HCT116 (cell line): ENCODE data around the gene PHYH. TPM values are rescaled to one million over a fixed set of nuclear protein-coding genes. Genes with fewer than 3 reads are reported as not detected.

Source experiments
- ATAC-seq: fragments of 200-7000 bp; cut with Tn5 transposase; 2 replicates; pipeline ENCODE4 v1.9.1; 2020; ENCODE audit warnings: mild to moderate bottlenecking, moderate library complexity
- BruUV-seq: library from RNA; stranded (reverse); fragments of 400-500 nt; replicated peaks from 2 replicates; lab custom pipeline; 2021; lab: Mats Ljungman, UMichigan
- CTCF ChIA-PET: fragments of 300-600 bp; sonication (Branson Sonifier 250); formaldehyde crosslinking; loops from one replicate; lab custom pipeline; 2021; ENCODE audit warnings: antibody characterized with exemption; lab: Charles Lee
- POLR2A ChIA-PET: fragments of 300-600, 350-600 bp; sonication (Branson Sonifier 250); formaldehyde crosslinking; loops from one replicate; lab custom pipeline; 2021; ENCODE audit warnings: antibody characterized with exemption; lab: Charles Lee
- RAD21 ChIA-PET, 2 experiments: fragments of 300-600 bp; sonication (Branson Sonifier 250); formaldehyde crosslinking; loops; one replicate each; lab custom pipeline; 2023; ENCODE audit warnings: low total read pairs in 2 of 2; ENCODE audit not compliant: uncharacterized antibody in 2 of 2, unreplicated experiment in 2 of 2, low non-redundant PET in 1 of 2; lab: Charles Lee
- DNase-seq: peaks from one replicate; pipeline ENCODE4 v3.0.0-alpha.2; 2010; ENCODE audit warnings: low read depth, low spot score
- H2AFZ ChIP-seq: fragments of 200-600 bp; shearing (Covaris generic), sonication (generic); 2 replicates; pipeline ENCODE4 v1.6.1; 2017; ENCODE audit warnings: low read depth, mixed run types, mixed read lengths, antibody characterized with exemption, low read length; ENCODE audit not compliant: poor library complexity, severe bottlenecking
- H3K27ac ChIP-seq: 2 replicates; pipeline ENCODE4 v1.5.1; 2012; ENCODE audit warnings: low read depth, low read length
- H3K27me3 ChIP-seq: fragments of 200-600 bp; sonication (generic); 2 replicates; pipeline ENCODE4 v1.6.1; 2016; ENCODE audit warnings: mixed run types, low read length, mixed read lengths; ENCODE audit not compliant: insufficient read depth
- H3K36me3 ChIP-seq, 2 experiments: fragments of 200-500 bp in 1 of 2; fragments of 200-600 bp in 1 of 2; sonication (Bioruptor generic) in 1 of 2; sonication (generic) in 1 of 2; 2 replicates each; pipeline versions ENCODE4 v1.5.1 to v1.6.1; 2014 to 2016; ENCODE audit warnings: low read length in 2 of 2, inconsistent platforms in 1 of 2, mixed read lengths in 1 of 2, mixed run types in 1 of 2; ENCODE audit not compliant: insufficient read depth in 2 of 2, control insufficient read depth in 1 of 2
- H3K4me1 ChIP-seq, 2 experiments: fragments of 200-600 bp in 1 of 2; sonication (generic) in 1 of 2; 2 replicates each; pipeline versions ENCODE4 v1.5.1 to v1.6.1; 2012 to 2017; ENCODE audit warnings: low read length in 2 of 2, inconsistent platforms in 1 of 2, mild to moderate bottlenecking in 1 of 2, mixed read lengths in 1 of 2, mixed run types in 1 of 2, moderate library complexity in 1 of 2; ENCODE audit not compliant: insufficient read depth in 2 of 2, control insufficient read depth in 1 of 2
- H3K4me2 ChIP-seq: fragments of 200-600 bp; sonication (generic); 2 replicates; pipeline ENCODE4 v1.6.1; 2017; ENCODE audit warnings: mixed run types, low read length, mixed read lengths
- H3K4me3 ChIP-seq, 2 experiments: fragments of 200-600 bp in 1 of 2; sonication (generic) in 1 of 2; replicated peaks in 1 of 2; 2 replicates each; pipeline ENCODE4 v1.5.1; 2011 to 2016; ENCODE audit warnings: low read length in 2 of 2, control low read depth in 1 of 2, low read depth in 1 of 2, mild to moderate bottlenecking in 1 of 2, mixed read lengths in 1 of 2, mixed run types in 1 of 2
- H3K79me2 ChIP-seq: fragments of 200-600 bp; sonication (generic); 2 replicates; pipeline ENCODE4 v1.6.1; 2017; ENCODE audit warnings: mild to moderate bottlenecking, mixed run types, low read length, moderate library complexity, mixed read lengths; ENCODE audit not compliant: insufficient read depth
- H3K9ac ChIP-seq: fragments of 200-600 bp; sonication (generic); 2 replicates; pipeline ENCODE4 v1.6.1; 2016; ENCODE audit warnings: low read length, mixed read lengths
- H3K9me2 ChIP-seq: fragments of 200-600 bp; sonication (generic), shearing (Covaris generic); 2 replicates; pipeline ENCODE4 v1.6.1; 2017; ENCODE audit warnings: mixed run types, mild to moderate bottlenecking, moderate library complexity; ENCODE audit not compliant: insufficient read depth
- H3K9me3 ChIP-seq, 2 experiments: fragments of 200-500 bp in 1 of 2; fragments of 200-600 bp in 1 of 2; sonication (Bioruptor generic) in 1 of 2; sonication (generic) in 1 of 2; 2 replicates each; pipeline ENCODE4 v1.6.1; 2014 to 2017; ENCODE audit warnings: low read length in 2 of 2, mixed read lengths in 2 of 2, inconsistent platforms in 1 of 2, low read depth in 1 of 2, mild to moderate bottlenecking in 1 of 2, mixed run types in 1 of 2, moderate library complexity in 1 of 2; ENCODE audit not compliant: control insufficient read depth in 1 of 2, insufficient read depth in 1 of 2
- H4K20me1 ChIP-seq: fragments of 200-600 bp; sonication (generic), shearing (Covaris generic); 2 replicates; pipeline ENCODE4 v1.6.1; 2017; ENCODE audit warnings: mixed run types, mild to moderate bottlenecking, moderate library complexity; ENCODE audit not compliant: insufficient read depth
- ATF3 ChIP-seq: IDR thresholded peaks from 2 replicates; pipeline ENCODE4 v1.6.1; 2012
- FOSL1 ChIP-seq: IDR thresholded peaks from 2 replicates; pipeline ENCODE4 v1.6.1; 2012; ENCODE audit warnings: low read depth
- MAX ChIP-seq: IDR thresholded peaks from 2 replicates; pipeline ENCODE4 v1.6.1; 2012
- REST ChIP-seq: IDR thresholded peaks from 2 replicates; pipeline ENCODE4 v1.6.1; 2012; ENCODE audit warnings: low read depth
- TCF7L2 ChIP-seq: IDR thresholded peaks from 2 replicates; pipeline ENCODE4 v1.7.0; 2011; ENCODE audit warnings: borderline replicate concordance, inconsistent platforms; ENCODE audit not compliant: insufficient read depth, insufficient read length; ENCODE audit errors: extremely low read depth
- intact Hi-C: fragments of 100-400 bp; cut with micrococcal nuclease; formaldehyde crosslinking; loops from 2 replicates; pipeline ENCODE4 v1.10.0; 2022
- total RNA-seq: library from RNA; stranded (reverse); gene quantifications from one replicate; pipeline ENCODE4 v1.2.1, GENCODE V29; 2021; ENCODE audit not compliant: unreplicated experiment

The PHYH gene
- total RNA-seq, 1 experiment from 2014 or later: 15.3 TPM

- Histone ChIP-seq H3K4me3 (no peak overlapping the region), H2AFZ (no peak overlapping the region)
- ATAC-seq: no peak
- ChIA-PET RAD21 (no interaction called here), CTCF (no interaction called here)
- intact Hi-C loops: no loop called here
- no peak for TF ChIP-seq MAX
- TF ChIP-seq, all 23 proteins: peak for 0
- Histone ChIP-seq H3K9me3 (no peaks in the 10 kb centered on the region), H3K9ac (no peak overlapping the region), H3K36me3 (0 out of 4 replicates have a peak, but pooled peaks cover 0 to 6% of the 10 kb centered on the region in 2 experiments), H3K27ac (no peak overlapping the region), H3K79me2 (no peaks in the 10 kb centered on the region), H3K4me1 (no peaks in the 10 kb centered on the region), H3K27me3 (no peaks in the 10 kb centered on the region), H3K9me2 (no peaks in the 10 kb centered on the region), H3K4me2 (no peak overlapping the region), H4K20me1 (no peaks in the 10 kb centered on the region)
- BruUV-seq: no TSS peak
- no peak for DNase-seq
- POLR2A ChIA-PET: interaction anchor here (1.3 kb wide), 1 partner anchor 14 kb away, joined by 4 read pairs; no protein-coding TSS in a partner anchor
Observed at GRCh38 chr10:13316635-13317311, 16.9 kb upstream of the PHYH start.

GRCh38 chr10:13315361-13315760 lies 15.5 kb upstream of the PHYH start:
- no peaks in the 10 kb centered on the region for H3K4me1 ChIP-seq
- ATAC-seq: no peak
- no peak overlapping the region for H3K27ac ChIP-seq
- no peak overlapping the region for H3K4me3 ChIP-seq
- H3K36me3 ChIP-seq: no peaks in the 10 kb centered on the region
- BruUV-seq: no TSS peak
- RAD21 ChIA-PET: no interaction called here
- intact Hi-C loops: no loop called here
- H3K79me2 ChIP-seq: no peaks in the 10 kb centered on the region
- no peaks in the 10 kb centered on the region for H4K20me1 ChIP-seq
- TF ChIP-seq TCF7L2: no peak
- no peak for TF ChIP-seq REST
- TF ChIP-seq FOSL1: no peak
- no peak for TF ChIP-seq ATF3
- H3K9me3 ChIP-seq: no peaks in the 10 kb centered on the region
- no peaks in the 10 kb centered on the region for H3K9me2 ChIP-seq
- no peak for DNase-seq
- H3K4me2 ChIP-seq: no peak overlapping the region
- no peak overlapping the region for H2AFZ ChIP-seq
- no peaks in the 10 kb centered on the region for H3K27me3 ChIP-seq
- H3K9ac ChIP-seq: no peak overlapping the region
- POLR2A ChIA-PET: interaction anchor here (1.3 kb wide), 1 partner anchor 13 kb away, joined by 4 read pairs; no protein-coding TSS in a partner anchor
- CTCF ChIA-PET: no interaction called here
